HepG2 (cell line): ENCODE data around the gene ACADVL. TPM values are rescaled to one million over a fixed set of nuclear protein-coding genes. Genes with fewer than 3 reads are reported as not detected.

ENCODE experiments used
- CBFB ChIP-seq: sonication (generic); formaldehyde crosslinking; IDR thresholded peaks from 2 replicates; pipeline ENCODE4 v1.4.0; 2020; ENCODE audit warnings: missing genetic modification reagents
- DR1 ChIP-seq: sonication (generic); formaldehyde crosslinking; IDR thresholded peaks from 2 replicates; pipeline ENCODE4 v1.8.0; 2021; ENCODE audit warnings: mild to moderate bottlenecking, missing genetic modification reagents, inconsistent platforms
- FOXC1 ChIP-seq: sonication (generic); formaldehyde crosslinking; IDR thresholded peaks from 2 replicates; pipeline ENCODE4 v1.8.0; 2022; ENCODE audit warnings: mild to moderate bottlenecking, missing genetic modification reagents, borderline replicate concordance
- FOXK2 ChIP-seq: fragments of 450-650 bp; IDR thresholded peaks from 2 replicates; pipeline ENCODE4 v1.6.1; 2016
- GTF2F1 ChIP-seq: fragments of 150-350 bp; IDR thresholded peaks from 2 replicates; pipeline ENCODE4 v1.6.1; 2014; ENCODE audit warnings: low read length
- ISX ChIP-seq: sonication (generic); formaldehyde crosslinking; conservative IDR thresholded peaks from 2 replicates; pipeline ENCODE4 v1.5.0; 2020; ENCODE audit warnings: missing genetic modification reagents
- KDM5A ChIP-seq: fragments of 200-600 bp; sonication (generic); IDR thresholded peaks from 2 replicates; pipeline ENCODE4 v1.7.0; 2018; ENCODE audit warnings: antibody characterized with exemption, mild to moderate bottlenecking, low read length, borderline replicate concordance
- MXD4 ChIP-seq: IDR thresholded peaks from 2 replicates; pipeline ENCODE4 v1.6.1; 2016; ENCODE audit warnings: mild to moderate bottlenecking, missing biosample characterization, missing genetic modification reagents
- PAX8 ChIP-seq: sonication (generic); formaldehyde crosslinking; IDR thresholded peaks from 2 replicates; pipeline ENCODE4 v1.8.0; 2022; ENCODE audit warnings: mild to moderate bottlenecking, missing genetic modification reagents, borderline replicate concordance
- RCOR2 ChIP-seq: IDR thresholded peaks from 2 replicates; pipeline ENCODE4 v1.6.1; 2016; ENCODE audit warnings: missing biosample characterization, missing genetic modification reagents
- ZBTB3 ChIP-seq: sonication (generic); formaldehyde crosslinking; IDR thresholded peaks from 2 replicates; pipeline ENCODE4 v1.4.0; 2020; ENCODE audit warnings: low read depth, mild to moderate bottlenecking, moderate library complexity, missing genetic modification reagents, borderline replicate concordance
- ZNF224 ChIP-seq: sonication (generic); formaldehyde crosslinking; IDR thresholded peaks from 2 replicates; pipeline ENCODE4 v1.5.0; 2020; ENCODE audit warnings: mild to moderate bottlenecking, missing genetic modification reagents
- ZNF788 ChIP-seq: sonication (generic); formaldehyde crosslinking; IDR thresholded peaks from 2 replicates; pipeline ENCODE4 v1.5.0; 2020; ENCODE audit warnings: mild to moderate bottlenecking, missing genetic modification reagents, borderline replicate concordance
- ZNF792 ChIP-seq: IDR thresholded peaks from 2 replicates; pipeline ENCODE4 v1.6.1; 2016
- polyA plus RNA-seq, 8 experiments: library from polyadenylated mRNA; depleted of rRNA in 3 of 8; stranded (reverse) in 7 of 8; unstranded in 1 of 8; fragments of >200 nt; fragmentation: Illumina TruSeq in 4 of 8; extraction: Trizol in 4 of 8; gene quantifications; 2 replicates each; pipeline versions ENCODE4 v1.2.1 to v1.2.3, GENCODE V29; 2011 to 2016; ENCODE audit warnings: low read depth in 4 of 8, missing spikeins in 1 of 8, mixed read lengths in 1 of 8; ENCODE audit not compliant: insufficient read depth in 1 of 8
- total RNA-seq, 5 experiments: library from RNA; depleted of rRNA; stranded (reverse); fragments of >200 nt; fragmentation: Illumina TruSeq; extraction: Trizol; gene quantifications; 2 replicates each; pipeline ENCODE4 v1.2.3, GENCODE V29; 2016; ENCODE audit warnings: low read depth in 1 of 5
- TF ChIP-seq, protein P1 (sequence below): IDR thresholded peaks from 2 replicates; pipeline ENCODE4 v1.6.1; 2016; ENCODE audit warnings: missing biosample characterization, missing genetic modification reagents, low read depth
- TF ChIP-seq, protein P2 (sequence below): sonication (generic); IDR thresholded peaks from 2 replicates; pipeline ENCODE4 v1.6.1; 2016; ENCODE audit warnings: low read depth, borderline replicate concordance
- TF ChIP-seq, protein P3 (sequence below): sonication (generic); formaldehyde crosslinking; IDR thresholded peaks from 2 replicates; pipeline ENCODE4 v1.9.0; 2021; ENCODE audit warnings: mild to moderate bottlenecking, missing genetic modification reagents
- TF ChIP-seq, protein P4 (sequence below): sonication (generic); formaldehyde crosslinking; IDR thresholded peaks from 2 replicates; pipeline ENCODE4 v1.4.0; 2020; ENCODE audit warnings: missing genetic modification reagents, borderline replicate concordance

Gene ACADVL
- total and polyA plus RNA-seq, 2 of the 13 experiments (the other 11 are each of a cell fraction or from before 2014, with no cell fraction given) = 219 to 412 TPM

DNA sequence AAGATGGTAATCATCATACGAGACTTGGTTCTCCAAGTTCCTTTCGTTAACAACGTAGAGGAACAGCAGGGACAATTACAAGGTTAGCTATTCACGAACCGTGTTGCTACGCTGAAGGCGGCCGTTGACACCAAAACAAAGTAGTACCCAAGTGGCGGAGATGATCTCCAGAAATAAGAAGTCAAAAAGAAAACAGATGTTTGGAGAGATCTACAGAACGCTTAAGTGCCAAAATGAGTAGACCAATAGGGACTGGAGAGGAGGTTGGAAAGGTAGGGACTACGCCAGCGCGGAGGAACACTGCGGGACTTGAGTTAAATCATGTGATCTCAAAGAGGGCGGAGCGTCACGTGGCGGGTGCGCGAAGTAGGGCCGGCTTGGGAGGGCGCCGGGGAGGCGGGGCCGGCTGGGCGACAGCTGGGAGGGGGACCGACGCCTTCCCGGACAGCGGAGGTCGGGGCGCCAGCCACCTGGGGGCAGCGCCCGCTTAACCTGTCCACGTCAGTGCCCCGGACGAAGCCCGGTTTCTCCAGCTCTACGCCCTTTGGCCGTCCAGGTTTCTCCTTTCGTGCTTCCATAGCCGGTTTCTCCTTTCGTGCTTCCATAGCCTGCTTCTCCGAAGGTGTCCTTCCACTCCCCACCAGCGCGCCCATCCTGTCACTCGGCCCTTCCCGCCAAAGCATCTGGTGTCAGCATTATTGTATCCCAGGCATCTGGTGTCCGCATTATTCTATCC, 23.1 kb downstream of the ACADVL start (continued):
- TF ChIP-seq, protein P1, sequence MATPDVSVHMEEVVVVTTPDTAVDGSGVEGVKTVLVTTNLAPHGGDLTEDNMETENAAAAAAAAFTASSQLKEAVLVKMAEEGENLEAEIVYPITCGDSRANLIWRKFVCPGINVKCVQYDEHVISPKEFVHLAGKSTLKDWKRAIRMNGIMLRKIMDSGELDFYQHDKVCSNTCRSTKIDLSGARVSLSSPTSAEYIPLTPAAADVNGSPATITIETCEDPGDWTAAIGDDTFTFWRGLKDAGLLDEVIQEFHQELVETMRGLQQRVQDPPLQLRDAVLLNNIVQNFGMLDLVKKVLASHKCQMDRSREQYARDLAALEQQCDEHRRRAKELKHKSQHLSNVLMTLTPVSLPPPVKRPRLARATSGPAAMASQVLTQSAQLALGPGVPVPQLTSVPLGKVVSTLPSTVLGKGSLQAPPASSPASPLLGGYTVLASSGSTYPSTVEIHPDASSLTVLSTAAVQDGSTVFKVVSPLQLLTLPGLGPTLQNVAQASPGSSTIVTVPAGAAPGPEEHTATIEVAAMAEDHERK (CRISPR knock-in tag) = peak; percentile 77
- TF ChIP-seq, protein P2, sequence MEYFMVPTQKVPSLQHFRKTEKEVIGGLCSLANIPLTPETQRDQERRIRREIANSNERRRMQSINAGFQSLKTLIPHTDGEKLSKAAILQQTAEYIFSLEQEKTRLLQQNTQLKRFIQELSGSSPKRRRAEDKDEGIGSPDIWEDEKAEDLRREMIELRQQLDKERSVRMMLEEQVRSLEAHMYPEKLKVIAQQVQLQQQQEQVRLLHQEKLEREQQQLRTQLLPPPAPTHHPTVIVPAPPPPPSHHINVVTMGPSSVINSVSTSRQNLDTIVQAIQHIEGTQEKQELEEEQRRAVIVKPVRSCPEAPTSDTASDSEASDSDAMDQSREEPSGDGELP = peak; percentile 92; the same call in 1 of the 2 replicates
- TF ChIP-seq ZNF792 (CRISPR knock-in tag) = 0 out of 2 replicates have a peak, but pooled peaks have one; percentile 54
- TF ChIP-seq, protein P3, sequence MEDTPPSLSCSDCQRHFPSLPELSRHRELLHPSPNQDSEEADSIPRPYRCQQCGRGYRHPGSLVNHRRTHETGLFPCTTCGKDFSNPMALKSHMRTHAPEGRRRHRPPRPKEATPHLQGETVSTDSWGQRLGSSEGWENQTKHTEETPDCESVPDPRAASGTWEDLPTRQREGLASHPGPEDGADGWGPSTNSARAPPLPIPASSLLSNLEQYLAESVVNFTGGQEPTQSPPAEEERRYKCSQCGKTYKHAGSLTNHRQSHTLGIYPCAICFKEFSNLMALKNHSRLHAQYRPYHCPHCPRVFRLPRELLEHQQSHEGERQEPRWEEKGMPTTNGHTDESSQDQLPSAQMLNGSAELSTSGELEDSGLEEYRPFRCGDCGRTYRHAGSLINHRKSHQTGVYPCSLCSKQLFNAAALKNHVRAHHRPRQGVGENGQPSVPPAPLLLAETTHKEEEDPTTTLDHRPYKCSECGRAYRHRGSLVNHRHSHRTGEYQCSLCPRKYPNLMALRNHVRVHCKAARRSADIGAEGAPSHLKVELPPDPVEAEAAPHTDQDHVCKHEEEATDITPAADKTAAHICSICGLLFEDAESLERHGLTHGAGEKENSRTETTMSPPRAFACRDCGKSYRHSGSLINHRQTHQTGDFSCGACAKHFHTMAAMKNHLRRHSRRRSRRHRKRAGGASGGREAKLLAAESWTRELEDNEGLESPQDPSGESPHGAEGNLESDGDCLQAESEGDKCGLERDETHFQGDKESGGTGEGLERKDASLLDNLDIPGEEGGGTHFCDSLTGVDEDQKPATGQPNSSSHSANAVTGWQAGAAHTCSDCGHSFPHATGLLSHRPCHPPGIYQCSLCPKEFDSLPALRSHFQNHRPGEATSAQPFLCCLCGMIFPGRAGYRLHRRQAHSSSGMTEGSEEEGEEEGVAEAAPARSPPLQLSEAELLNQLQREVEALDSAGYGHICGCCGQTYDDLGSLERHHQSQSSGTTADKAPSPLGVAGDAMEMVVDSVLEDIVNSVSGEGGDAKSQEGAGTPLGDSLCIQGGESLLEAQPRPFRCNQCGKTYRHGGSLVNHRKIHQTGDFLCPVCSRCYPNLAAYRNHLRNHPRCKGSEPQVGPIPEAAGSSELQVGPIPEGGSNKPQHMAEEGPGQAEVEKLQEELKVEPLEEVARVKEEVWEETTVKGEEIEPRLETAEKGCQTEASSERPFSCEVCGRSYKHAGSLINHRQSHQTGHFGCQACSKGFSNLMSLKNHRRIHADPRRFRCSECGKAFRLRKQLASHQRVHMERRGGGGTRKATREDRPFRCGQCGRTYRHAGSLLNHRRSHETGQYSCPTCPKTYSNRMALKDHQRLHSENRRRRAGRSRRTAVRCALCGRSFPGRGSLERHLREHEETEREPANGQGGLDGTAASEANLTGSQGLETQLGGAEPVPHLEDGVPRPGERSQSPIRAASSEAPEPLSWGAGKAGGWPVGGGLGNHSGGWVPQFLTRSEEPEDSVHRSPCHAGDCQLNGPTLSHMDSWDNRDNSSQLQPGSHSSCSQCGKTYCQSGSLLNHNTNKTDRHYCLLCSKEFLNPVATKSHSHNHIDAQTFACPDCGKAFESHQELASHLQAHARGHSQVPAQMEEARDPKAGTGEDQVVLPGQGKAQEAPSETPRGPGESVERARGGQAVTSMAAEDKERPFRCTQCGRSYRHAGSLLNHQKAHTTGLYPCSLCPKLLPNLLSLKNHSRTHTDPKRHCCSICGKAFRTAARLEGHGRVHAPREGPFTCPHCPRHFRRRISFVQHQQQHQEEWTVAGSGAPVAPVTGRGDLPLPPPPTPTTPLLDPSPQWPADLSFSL (CRISPR knock-in tag) = no peak
- peak; percentile 76 for TF ChIP-seq CBFB
- no peak for TF ChIP-seq PAX8 (CRISPR knock-in tag)
- TF ChIP-seq DR1 (CRISPR knock-in tag) = no peak; the same call in 1 of the 2 replicates
- TF ChIP-seq RCOR2 (CRISPR knock-in tag) = no peak
- peak; percentile 59 for TF ChIP-seq FOXK2
- TF ChIP-seq ISX = no peak
- peak; percentile 49; the same call in 1 of the 2 replicates for TF ChIP-seq FOXC1 (CRISPR knock-in tag)
- peak; percentile 92 for TF ChIP-seq KDM5A
- TF ChIP-seq ZNF788 (CRISPR knock-in tag) = peak; percentile 66; the same call in 1 of the 2 replicates
- TF ChIP-seq ZBTB3 (CRISPR knock-in tag) = no peak; the same call in 1 of the 2 replicates
- TF ChIP-seq GTF2F1 = 0 out of 2 replicates have a peak, but pooled peaks have one; percentile 16
- TF ChIP-seq, protein P4, sequence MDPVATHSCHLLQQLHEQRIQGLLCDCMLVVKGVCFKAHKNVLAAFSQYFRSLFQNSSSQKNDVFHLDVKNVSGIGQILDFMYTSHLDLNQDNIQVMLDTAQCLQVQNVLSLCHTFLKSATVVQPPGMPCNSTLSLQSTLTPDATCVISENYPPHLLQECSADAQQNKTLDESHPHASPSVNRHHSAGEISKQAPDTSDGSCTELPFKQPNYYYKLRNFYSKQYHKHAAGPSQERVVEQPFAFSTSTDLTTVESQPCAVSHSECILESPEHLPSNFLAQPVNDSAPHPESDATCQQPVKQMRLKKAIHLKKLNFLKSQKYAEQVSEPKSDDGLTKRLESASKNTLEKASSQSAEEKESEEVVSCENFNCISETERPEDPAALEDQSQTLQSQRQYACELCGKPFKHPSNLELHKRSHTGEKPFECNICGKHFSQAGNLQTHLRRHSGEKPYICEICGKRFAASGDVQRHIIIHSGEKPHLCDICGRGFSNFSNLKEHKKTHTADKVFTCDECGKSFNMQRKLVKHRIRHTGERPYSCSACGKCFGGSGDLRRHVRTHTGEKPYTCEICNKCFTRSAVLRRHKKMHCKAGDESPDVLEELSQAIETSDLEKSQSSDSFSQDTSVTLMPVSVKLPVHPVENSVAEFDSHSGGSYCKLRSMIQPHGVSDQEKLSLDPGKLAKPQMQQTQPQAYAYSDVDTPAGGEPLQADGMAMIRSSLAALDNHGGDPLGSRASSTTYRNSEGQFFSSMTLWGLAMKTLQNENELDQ (CRISPR knock-in tag) = no peak
- TF ChIP-seq ZNF224 (CRISPR knock-in tag) = 0 out of 2 replicates have a peak, but pooled peaks have one; percentile 73
- peak; percentile 68; the same call in 1 of the 2 replicates for TF ChIP-seq MXD4
